Stomach (tissue), 9 donors: Measurements from ENCODE around the gene TRIO. TPM values are rescaled to one million over a fixed set of nuclear protein-coding genes. Genes with fewer than 3 reads are reported as not detected.

Experiments used
- DNase-seq, 2 donors: peaks; one replicate each; pipeline versions ENCODE4 v3.0.0 to v3.0.0-alpha.2; 2013 to 2019
- H3K27ac ChIP-seq, 5 donors: fragments of 200-600 bp in 4 of 5; sonication (generic) in 4 of 5; one replicate each; pipeline ENCODE4 v1.5.1; 2013 to 2019; ENCODE audit warnings: mild to moderate bottlenecking in 1 of 5, moderate library complexity in 1 of 5
- H3K27me3 ChIP-seq, 3 donors: fragments of 200-600 bp; sonication (generic); one replicate each; pipeline ENCODE4 v1.5.1; 2017 to 2019; ENCODE audit warnings: mixed run types in 1 of 3
- H3K36me3 ChIP-seq, 4 donors: fragments of 200-600 bp; sonication (generic); 1 replicate in 3 of 4; 2 replicates in 1 of 4; pipeline ENCODE4 v1.5.1; 2016 to 2019
- H3K4me1 ChIP-seq, 4 donors: fragments of 200-600 bp; sonication (generic); one replicate each; pipeline ENCODE4 v1.5.1; 2016 to 2019
- H3K4me3 ChIP-seq, 4 donors: fragments of 200-600 bp; sonication (generic) in 3 of 4; one replicate each; pipeline ENCODE4 v1.5.1; 2016 to 2019; ENCODE audit warnings: mild to moderate bottlenecking in 1 of 4
- H3K9me3 ChIP-seq, 4 donors: fragments of 200-600 bp; sonication (generic); one replicate each; pipeline ENCODE4 v1.5.1; 2016 to 2019
- EP300 ChIP-seq: sonication (generic); formaldehyde crosslinking; IDR thresholded peaks from one replicate; pipeline ENCODE4 v1.6.1; 2017; ENCODE audit warnings: antibody characterized with exemption
- POLR2A ChIP-seq, 4 donors: fragments of 450-650 bp; IDR thresholded peaks; one replicate each; pipeline ENCODE4 v1.6.1; 2016; ENCODE audit warnings: antibody characterized with exemption in 4 of 4, control low read depth in 2 of 4, mild to moderate bottlenecking in 1 of 4, moderate library complexity in 1 of 4
- POLR2AphosphoS5 ChIP-seq, 3 donors: sonication (generic); formaldehyde crosslinking; IDR thresholded peaks; one replicate each; pipeline ENCODE4 v1.6.1; 2016; ENCODE audit warnings: antibody characterized with exemption in 3 of 3
- WGBS, 5 donors: extraction: QIAGEN DNeasy Blood & Tissue Kit in 3 of 5; methylation state at CpG; one replicate each; pipeline versions ENCODE4 v1.1.5 to v1.1.7; 2013 to 2018; 5-methylcytosine and 5-hydroxymethylcytosine counted together
- intact Hi-C: fragments of 100-400 bp; cut with DNase I; formaldehyde crosslinking; loops from one replicate; pipeline ENCODE4 v1.15.1; 2023; ENCODE audit warnings: low total_unique reads
- polyA plus RNA-seq, 3 donors: library from polyadenylated mRNA; stranded (reverse); fragments of 200-250 nt; gene quantifications; one replicate each; pipeline ENCODE4 v1.2.3, GENCODE V29; 2013
- total RNA-seq, 5 donors: library from RNA; depleted of rRNA; stranded (reverse); fragments of >200 nt; gene quantifications; one replicate each; pipeline versions ENCODE4 v1.1.0 to v1.2.3, GENCODE V29; 2014 to 2016
- TF ChIP-seq, protein P1 (sequence below), 7 experiments: fragments of 450-650 bp in 4 of 7; fragments of 200-600 bp in 3 of 7; sonication (generic) in 3 of 7; IDR thresholded peaks; one replicate each; pipeline ENCODE4 v1.5.1; 2016 to 2019; ENCODE audit warnings: antibody characterized with exemption in 7 of 7, control low read depth in 2 of 7, mild to moderate bottlenecking in 1 of 7
- donor health status: healthy with polysubstance abuse.
- donor health status: Bipolar disorder and iron deficiency.
- donor health status: healthy.

Gene TRIO
- total and polyA plus RNA-seq, 8 donors: 9.9 to 558 (median 127) TPM

DNA sequence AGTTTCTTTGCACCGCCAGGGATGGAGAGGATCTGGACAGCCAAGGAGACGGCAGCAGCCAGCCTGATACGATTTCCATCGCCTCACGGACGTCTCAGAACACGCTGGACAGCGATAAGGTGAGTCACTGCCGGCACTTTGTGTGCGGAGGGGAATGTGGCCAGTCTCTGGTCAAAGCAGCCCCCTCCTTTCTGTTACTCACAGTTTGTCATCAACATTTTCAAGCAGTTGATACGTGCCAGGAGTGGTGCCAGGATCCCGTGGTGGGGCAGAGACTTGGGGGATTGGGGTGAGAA, 263.4 kb downstream of the TRIO start:
- WGBS, 5 donors: 83 to 93% (median 90%) methylated on average over 12 of the region's 12 CpGs
- H3K9me3 ChIP-seq: no peaks in the 10 kb centered on the region
- H3K36me3 ChIP-seq: peaks cover 19 to 84% (median 73%) of the 10 kb centered on the region in 4 donors
- H3K4me1 ChIP-seq: peaks cover 0 to 18% (median 6%) of the 10 kb centered on the region in 4 donors
- DNase-seq: no peak
- intact Hi-C loops: no loop called here
- no peaks in the 10 kb centered on the region for H3K27me3 ChIP-seq
- no peak overlapping the region for H3K4me3 ChIP-seq
- H3K27ac ChIP-seq: peak overlapping the region in 3 of 5 donors; percentile 1 to 40 (median 26)
- TF ChIP-seq EP300: no peak
- TF ChIP-seq, protein P1, sequence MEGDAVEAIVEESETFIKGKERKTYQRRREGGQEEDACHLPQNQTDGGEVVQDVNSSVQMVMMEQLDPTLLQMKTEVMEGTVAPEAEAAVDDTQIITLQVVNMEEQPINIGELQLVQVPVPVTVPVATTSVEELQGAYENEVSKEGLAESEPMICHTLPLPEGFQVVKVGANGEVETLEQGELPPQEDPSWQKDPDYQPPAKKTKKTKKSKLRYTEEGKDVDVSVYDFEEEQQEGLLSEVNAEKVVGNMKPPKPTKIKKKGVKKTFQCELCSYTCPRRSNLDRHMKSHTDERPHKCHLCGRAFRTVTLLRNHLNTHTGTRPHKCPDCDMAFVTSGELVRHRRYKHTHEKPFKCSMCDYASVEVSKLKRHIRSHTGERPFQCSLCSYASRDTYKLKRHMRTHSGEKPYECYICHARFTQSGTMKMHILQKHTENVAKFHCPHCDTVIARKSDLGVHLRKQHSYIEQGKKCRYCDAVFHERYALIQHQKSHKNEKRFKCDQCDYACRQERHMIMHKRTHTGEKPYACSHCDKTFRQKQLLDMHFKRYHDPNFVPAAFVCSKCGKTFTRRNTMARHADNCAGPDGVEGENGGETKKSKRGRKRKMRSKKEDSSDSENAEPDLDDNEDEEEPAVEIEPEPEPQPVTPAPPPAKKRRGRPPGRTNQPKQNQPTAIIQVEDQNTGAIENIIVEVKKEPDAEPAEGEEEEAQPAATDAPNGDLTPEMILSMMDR (IDR thresholded peaks at IDR 0.05): no peak
- TF ChIP-seq POLR2A (IDR thresholded peaks at IDR 0.05): no peak
- TF ChIP-seq POLR2AphosphoS5 (IDR thresholded peaks at IDR 0.05): no peak

DNA sequence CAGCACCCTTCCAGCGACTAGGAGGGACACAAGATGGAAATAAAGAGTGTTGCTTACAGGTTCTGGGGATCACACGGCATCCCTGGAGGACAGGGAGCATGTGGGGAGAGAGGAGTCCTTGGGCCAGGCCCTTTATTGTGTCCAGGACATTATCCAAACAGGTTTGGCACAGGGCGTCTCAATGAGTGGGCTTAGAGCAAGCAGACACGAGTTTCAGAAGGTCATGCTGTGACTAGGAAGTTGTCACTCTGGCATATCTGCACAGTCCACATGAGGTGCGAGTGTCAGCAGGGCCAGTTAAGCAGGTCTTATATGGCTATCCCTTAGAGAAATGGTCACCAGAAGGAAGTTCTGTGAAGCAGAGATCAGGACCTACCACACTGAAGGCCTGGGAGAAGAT, 263.9 kb downstream of the TRIO start:
- Histone ChIP-seq H3K27ac (peak overlapping the region in 4 of 5 donors; percentile 1 to 69 (median 28)), H3K9me3 (no peaks in the 10 kb centered on the region), H3K27me3 (no peaks in the 10 kb centered on the region), H3K4me3 (no peak overlapping the region), H3K36me3 (peaks cover 19 to 86% (median 76%) of the 10 kb centered on the region in 4 donors), H3K4me1 (peaks cover 0 to 18% (median 6%) of the 10 kb centered on the region in 4 donors)
- TF ChIP-seq, protein P1 (IDR thresholded peaks at IDR 0.05): no peak
- no peak for TF ChIP-seq POLR2AphosphoS5 (IDR thresholded peaks at IDR 0.05)
- TF ChIP-seq EP300: no peak
- TF ChIP-seq POLR2A (IDR thresholded peaks at IDR 0.05): no peak
- 78 to 88% (median 85%) methylated on average over 5 of the region's 5 CpGs for WGBS, 5 donors
- intact Hi-C loops: no loop called here
- no peak for DNase-seq

DNA sequence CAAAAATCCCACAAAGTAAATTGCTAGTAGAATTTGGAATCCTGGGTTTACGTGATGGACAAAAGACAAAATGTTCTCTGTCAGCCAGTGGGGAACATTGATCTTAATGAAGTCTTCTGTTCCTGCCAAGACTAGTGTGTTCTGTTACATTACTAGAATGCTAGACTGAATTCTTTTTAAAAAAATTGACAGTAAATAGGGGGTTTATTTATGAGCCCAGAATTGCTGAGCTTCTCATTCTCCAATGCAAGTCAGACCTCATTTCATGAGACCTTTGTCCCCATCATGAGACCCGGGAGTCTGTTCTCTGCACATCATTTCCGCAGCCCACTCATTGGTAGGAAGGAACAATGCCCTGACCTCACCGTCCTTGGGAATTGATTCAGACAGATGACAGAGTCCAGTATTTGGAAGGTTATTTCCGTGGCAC, 264.6 kb downstream of the TRIO start:
- DNase-seq: peak in 1 of 2 donors; percentile 67
- Histone ChIP-seq H3K9me3 (no peaks in the 10 kb centered on the region), H3K27me3 (no peaks in the 10 kb centered on the region), H3K27ac (peak overlapping the region in 4 of 5 donors; percentile 12 to 69 (median 40)), H3K4me3 (no peak overlapping the region), H3K4me1 (peaks cover 0 to 22% (median 6%) of the 10 kb centered on the region in 4 donors), H3K36me3 (peaks cover 23 to 89% (median 80%) of the 10 kb centered on the region in 4 donors)
- 63 to 91% (median 80%) methylated on average over 5 of the region's 5 CpGs for WGBS, 5 donors
- intact Hi-C loops: no loop called here
- TF ChIP-seq POLR2AphosphoS5 (IDR thresholded peaks at IDR 0.05) (no peak), EP300 (no peak), POLR2A (IDR thresholded peaks at IDR 0.05) (no peak)
- TF ChIP-seq, protein P1 (IDR thresholded peaks at IDR 0.05): no peak

DNA sequence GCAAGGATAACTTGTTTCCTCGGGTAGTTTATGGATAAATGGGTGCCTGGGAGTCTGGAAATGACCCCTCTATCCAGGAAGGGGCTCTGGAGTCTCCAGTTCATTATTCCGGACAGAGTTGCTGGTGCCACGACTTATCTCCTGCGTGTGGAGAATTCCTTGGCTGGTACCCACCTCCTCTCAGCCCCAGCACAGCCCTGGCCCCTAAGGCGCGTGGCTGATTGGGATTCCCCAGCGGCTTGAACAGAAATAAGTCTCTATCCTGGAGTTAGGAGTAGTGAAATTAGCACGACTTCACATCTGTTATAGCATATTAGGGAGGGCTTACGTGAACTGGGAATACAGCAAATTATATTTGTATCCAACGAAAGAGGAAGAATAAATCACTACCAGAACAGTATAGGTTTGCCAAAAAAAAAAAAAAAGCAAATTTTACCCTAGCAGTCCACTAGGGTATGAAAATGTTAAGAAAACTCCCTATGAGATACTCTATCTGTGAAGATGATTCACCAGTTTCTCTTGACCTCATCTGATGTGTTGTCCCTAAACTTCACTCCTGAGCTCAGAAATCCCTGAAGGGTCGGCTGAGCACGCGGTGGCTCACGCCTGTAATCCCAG, 265.9 kb downstream of the TRIO start:
- Histone ChIP-seq H3K4me1 (peaks cover 0 to 26% (median 6%) of the 10 kb centered on the region in 4 donors), H3K4me3 (no peak overlapping the region), H3K27me3 (no peaks in the 10 kb centered on the region), H3K27ac (peak overlapping the region in 3 of 5 donors; percentile 12 to 63 (median 30)), H3K36me3 (peaks cover 29 to 100% (median 91%) of the 10 kb centered on the region in 4 donors), H3K9me3 (no peaks in the 10 kb centered on the region)
- intact Hi-C loops: no loop called here
- WGBS, 5 donors: 88 to 95% (median 90%) methylated on average over 14 of the region's 14 CpGs
- no peak for DNase-seq
- TF ChIP-seq, protein P1 (IDR thresholded peaks at IDR 0.05): no peak
- no peak for TF ChIP-seq POLR2AphosphoS5 (IDR thresholded peaks at IDR 0.05)
- no peak for TF ChIP-seq EP300
- TF ChIP-seq POLR2A (IDR thresholded peaks at IDR 0.05): no peak
